Activated CD8-positive, alpha-beta memory T cell treated with anti-CD3 and anti-CD28 coated beads for 48 hours (primary cell): ENCODE results near the gene ANO10.
"Not testable (repeated sequence)": the region's sequence is repeated elsewhere in the genome, so short reads cannot be mapped to it uniquely, and the experiment has no call there.

Experiments
- DNase-seq, 3 experiments: peaks; one replicate each; pipeline ENCODE4 v3.0.0-alpha.2; 2020; ENCODE audit warnings: low read depth in 2 of 3, low spot score in 2 of 3

ANO10 gene

GRCh38 chr3:43388175-43388574 is 233.6 kb downstream of the ANO10 start:
- no peak for DNase-seq

GRCh38 chr3:43379343-43379742 is 242.5 kb downstream of the ANO10 start:
- no peak for DNase-seq

- DNase-seq = peak in 2 of 3 experiments; percentile 12 to 39
Observed at GRCh38 chr3:43378066-43378935, 243.5 kb downstream of the ANO10 start.

- no peak for DNase-seq
Observed at GRCh38 chr3:43373560-43373928, 248.3 kb downstream of the ANO10 start.

GRCh38 chr3:43372809-43373559 is 248.8 kb downstream of the ANO10 start:
- no peak for DNase-seq

GRCh38 chr3:43372007-43372740 is 249.6 kb downstream of the ANO10 start:
- no peak for DNase-seq

- no peak for DNase-seq
Observed at GRCh38 chr3:43371494-43371893, 250.3 kb downstream of the ANO10 start.

- no peak for DNase-seq
Observed at GRCh38 chr3:43370293-43370980, 251.4 kb downstream of the ANO10 start.

- no peak for DNase-seq
Observed at GRCh38 chr3:43369404-43370292, 252.2 kb downstream of the ANO10 start.

- DNase-seq = no peak
Observed at GRCh38 chr3:43366885-43367284, 254.9 kb downstream of the ANO10 start.

GRCh38 chr3:43366481-43366880 is 255.3 kb downstream of the ANO10 start:
- no peak for DNase-seq

- DNase-seq = no peak
Observed at GRCh38 chr3:43365601-43366305, 256.1 kb downstream of the ANO10 start.

- DNase-seq = no peak
Observed at GRCh38 chr3:43364926-43365325, 256.9 kb downstream of the ANO10 start.

- no peak for DNase-seq
Observed at GRCh38 chr3:43364494-43364893, 257.3 kb downstream of the ANO10 start.

- no peak for DNase-seq
Observed at GRCh38 chr3:43363621-43364266, 258.1 kb downstream of the ANO10 start.

- DNase-seq = no peak
Observed at GRCh38 chr3:43362961-43363360, 258.9 kb downstream of the ANO10 start.

- no peak for DNase-seq
Observed at GRCh38 chr3:43362183-43362582, 259.6 kb downstream of the ANO10 start.

- no peak for DNase-seq
Observed at GRCh38 chr3:43361077-43361476, 260.7 kb downstream of the ANO10 start.

- DNase-seq = not testable (repeated sequence)
Observed at GRCh38 chr3:43356033-43356432, 265.8 kb downstream of the ANO10 start.
